SK-N-SH (cell line): Measurements from ENCODE around the gene EGLN3. TPM values are rescaled to one million over a fixed set of nuclear protein-coding genes. Genes with fewer than 3 reads are reported as not detected.

Source experiments
- CTCF ChIA-PET: fragments of 300-600, 350-600 bp; formaldehyde crosslinking; extraction: SDS; loops from one replicate; lab custom pipeline; 2021; lab: Yijun Ruan, JAX
- POLR2A ChIA-PET: fragments of 350-600 bp; sonication (Branson Sonifier 250); formaldehyde crosslinking; extraction: SDS; loops from one replicate; lab custom pipeline; 2020; ENCODE audit warnings: antibody characterized with exemption, inconsistent platforms; lab: Yijun Ruan, JAX
- DNase-seq: peaks from one replicate; pipeline ENCODE4 v3.0.0; 2012
- H2AFZ ChIP-seq: fragments of 200-600 bp; sonication (generic); 2 replicates; pipeline ENCODE4 v1.8.1; 2016; ENCODE audit warnings: antibody characterized with exemption, mild to moderate bottlenecking, low read depth
- H3F3A ChIP-seq: fragments of 200-600 bp; sonication (generic); replicated peaks from 2 replicates; pipeline ENCODE3; 2016; ENCODE audit warnings: antibody characterized with exemption, mild to moderate bottlenecking; ENCODE audit not compliant: insufficient read depth
- H3K27ac ChIP-seq, 2 experiments: fragments of 200-500 bp in 1 of 2; fragments of 200-600 bp in 1 of 2; sonication (Bioruptor generic) in 1 of 2; sonication (generic), shearing (Covaris generic) in 1 of 2; 2 replicates each; pipeline versions ENCODE4 v1.5.1 to v1.6.1; 2014 to 2016; ENCODE audit warnings: low read depth in 2 of 2, inconsistent platforms in 1 of 2, low read length in 1 of 2, mild to moderate bottlenecking in 1 of 2, mixed read lengths in 1 of 2
- H3K27me3 ChIP-seq: fragments of 200-600 bp; sonication (generic), shearing (Covaris generic); 2 replicates; pipeline ENCODE4 v1.6.1; 2016; ENCODE audit warnings: mixed run types; ENCODE audit not compliant: insufficient read depth
- H3K36me3 ChIP-seq, 2 experiments: fragments of 200-500 bp in 1 of 2; fragments of 200-600 bp in 1 of 2; sonication (Bioruptor generic) in 1 of 2; sonication (generic) in 1 of 2; replicated peaks in 1 of 2; 2 replicates each; pipeline versions ENCODE3 to v1.5.1; 2014 to 2016; ENCODE audit warnings: low read length in 1 of 2, mild to moderate bottlenecking in 1 of 2; ENCODE audit not compliant: insufficient read depth in 2 of 2, control insufficient read depth in 1 of 2
- H3K4me1 ChIP-seq, 2 experiments: fragments of 200-500 bp in 1 of 2; fragments of 200-600 bp in 1 of 2; sonication (Bioruptor generic) in 1 of 2; sonication (generic), shearing (Covaris generic) in 1 of 2; 2 replicates each; pipeline versions ENCODE4 v1.5.1 to v1.6.1; 2014 to 2016; ENCODE audit warnings: low read depth in 1 of 2, low read length in 1 of 2, mixed run types in 1 of 2; ENCODE audit not compliant: insufficient read depth in 2 of 2, control insufficient read depth in 1 of 2
- H3K4me2 ChIP-seq: fragments of 200-600 bp; sonication (generic), shearing (Covaris generic); 2 replicates; pipeline ENCODE4 v1.6.1; 2017; ENCODE audit warnings: mixed run types
- H3K4me3 ChIP-seq, 2 experiments: fragments of 200-500 bp in 1 of 2; fragments of 200-600 bp in 1 of 2; sonication (Bioruptor generic) in 1 of 2; sonication (generic), shearing (Covaris generic) in 1 of 2; 2 replicates each; pipeline versions ENCODE4 v1.5.1 to v1.8.1; 2014 to 2016; ENCODE audit warnings: low read depth in 2 of 2, inconsistent platforms in 1 of 2, low read length in 1 of 2, mild to moderate bottlenecking in 1 of 2, mixed read lengths in 1 of 2, moderate library complexity in 1 of 2
- H3K79me2 ChIP-seq: fragments of 200-600 bp; sonication (generic); 2 replicates; pipeline ENCODE4 v1.8.1; 2017; ENCODE audit warnings: mild to moderate bottlenecking; ENCODE audit not compliant: insufficient read depth
- H3K9ac ChIP-seq: fragments of 200-600 bp; sonication (generic); 2 replicates; pipeline ENCODE4 v1.6.1; 2017; ENCODE audit warnings: mixed run types
- H3K9me2 ChIP-seq: fragments of 200-600 bp; sonication (generic); 2 replicates; pipeline ENCODE4 v1.6.1; 2017; ENCODE audit warnings: mixed run types
- H3K9me3 ChIP-seq: fragments of 200-600 bp; sonication (generic); 2 replicates; pipeline ENCODE4 v1.6.1; 2017; ENCODE audit warnings: mixed run types, mild to moderate bottlenecking, moderate library complexity
- H4K20me1 ChIP-seq: fragments of 200-600 bp; sonication (generic); 2 replicates; pipeline ENCODE4 v1.6.1; 2017; ENCODE audit warnings: mild to moderate bottlenecking, mixed run types; ENCODE audit not compliant: insufficient read depth
- ELF1 ChIP-seq: IDR thresholded peaks from 2 replicates; pipeline ENCODE4 v1.4.0; 2012
- EP300 ChIP-seq, 2 experiments: IDR thresholded peaks; 2 replicates each; pipeline versions ENCODE4 v1.4.0 to v1.6.1; 2012; ENCODE audit warnings: borderline replicate concordance in 1 of 2, low read depth in 1 of 2, low read length in 1 of 2
- FOSL2 ChIP-seq: IDR thresholded peaks from 2 replicates; pipeline ENCODE4 v1.4.0; 2012; ENCODE audit warnings: low read depth, mild to moderate bottlenecking, moderate library complexity, borderline replicate concordance
- FOXJ3 ChIP-seq: sonication (generic); formaldehyde crosslinking; IDR thresholded peaks from 2 replicates; pipeline ENCODE4 v1.5.1; 2020; ENCODE audit warnings: mild to moderate bottlenecking, missing genetic modification reagents
- GATA2 ChIP-seq: sonication (generic); formaldehyde crosslinking; IDR thresholded peaks from 2 replicates; pipeline ENCODE4 v1.5.0; 2020; ENCODE audit warnings: mild to moderate bottlenecking, missing genetic modification reagents
- RAD21 ChIP-seq: IDR thresholded peaks from 2 replicates; pipeline ENCODE4 v1.6.1; 2012; ENCODE audit warnings: mild to moderate bottlenecking, low read length
- RCOR1 ChIP-seq: fragments of 150-350 bp; IDR thresholded peaks from 2 replicates; pipeline ENCODE4 v1.6.1; 2017; ENCODE audit warnings: antibody characterized with exemption, low read length
- SMC3 ChIP-seq: IDR thresholded peaks from 2 replicates; pipeline ENCODE4 v1.6.1; 2012; ENCODE audit warnings: low read depth, low read length, improper control_type of control experiment
- WGBS: methylation state at CpG from one replicate; pipeline ENCODE4 v1.1.6; 2017; ENCODE audit warnings: low lambda C conversion rate; 5-methylcytosine and 5-hydroxymethylcytosine counted together
- polyA plus RNA-seq, 3 experiments: library from polyadenylated mRNA; depleted of rRNA; stranded (reverse); fragments of >200 nt; gene quantifications; 2 replicates each; pipeline ENCODE4 v1.2.3, GENCODE V29; 2012
- TF ChIP-seq, protein P1 (sequence below): fragments of 200-600 bp; sonication (generic); IDR thresholded peaks from 2 replicates; pipeline ENCODE4 v1.6.1; 2017; ENCODE audit warnings: antibody characterized with exemption, mild to moderate bottlenecking, moderate library complexity
- TF ChIP-seq, protein P2 (sequence below): IDR thresholded peaks from 2 replicates; pipeline ENCODE4; 2012
- TF ChIP-seq, protein P3 (sequence below): IDR thresholded peaks from 2 replicates; pipeline ENCODE4 v1.4.0; 2012; ENCODE audit warnings: low read depth, borderline replicate concordance
- TF ChIP-seq, protein P4 (sequence below): IDR thresholded peaks from 2 replicates; pipeline ENCODE4 v1.4.0; 2012; ENCODE audit warnings: low read depth

EGLN3 gene
- polyA plus RNA-seq, 1 of the 3 experiments (the other 2 are of a cell fraction) = 0.31 TPM

DNA sequence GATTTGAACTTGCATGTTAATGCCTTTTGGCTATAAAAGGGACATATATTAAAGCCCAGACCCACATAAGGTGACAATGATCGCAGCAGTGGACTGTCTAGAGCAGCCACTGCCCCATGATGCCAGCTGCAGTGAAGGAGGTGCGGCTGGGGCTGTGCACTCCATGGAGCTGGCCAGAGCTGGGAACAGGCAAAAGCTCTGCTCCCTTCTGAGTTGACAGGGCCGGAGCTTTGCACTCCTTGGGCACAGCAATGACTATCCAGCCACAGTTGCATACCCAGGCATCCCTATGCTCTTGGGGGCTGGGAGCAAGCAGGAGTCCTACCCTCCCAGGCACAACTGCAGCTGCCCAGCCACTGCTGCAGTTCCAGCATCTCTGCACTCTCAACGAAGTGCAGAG is 50.2 kb downstream of the EGLN3 start:
- ChIA-PET CTCF (interaction anchor here (0.9 kb wide), 1 partner anchor 22 kb away, joined by 3 read pairs; no protein-coding TSS in a partner anchor), POLR2A (no interaction called here)
- WGBS = 43% methylated on average over 4 of the region's 4 CpGs
- H3K27me3 ChIP-seq = no peaks in the 10 kb centered on the region
- H3K9me3 ChIP-seq = no peaks in the 10 kb centered on the region
- H3K4me3 ChIP-seq = no peak overlapping the region
- no peak overlapping the region for H2AFZ ChIP-seq
- H3F3A ChIP-seq = no peaks in the 10 kb centered on the region
- H3K79me2 ChIP-seq = no peaks in the 10 kb centered on the region
- no peak for DNase-seq
- no peaks in the 10 kb centered on the region for H3K9me2 ChIP-seq
- H4K20me1 ChIP-seq = no peaks in the 10 kb centered on the region
- no peaks in the 10 kb centered on the region for H3K36me3 ChIP-seq
- H3K4me2 ChIP-seq = no peak overlapping the region
- no peak for TF ChIP-seq EP300 (IDR thresholded peaks at IDR 0.05; ENCODE audit: borderline replicate concordance in 1 of 2, low read depth in 1 of 2, low read length in 1 of 2)
- TF ChIP-seq, protein P1, sequence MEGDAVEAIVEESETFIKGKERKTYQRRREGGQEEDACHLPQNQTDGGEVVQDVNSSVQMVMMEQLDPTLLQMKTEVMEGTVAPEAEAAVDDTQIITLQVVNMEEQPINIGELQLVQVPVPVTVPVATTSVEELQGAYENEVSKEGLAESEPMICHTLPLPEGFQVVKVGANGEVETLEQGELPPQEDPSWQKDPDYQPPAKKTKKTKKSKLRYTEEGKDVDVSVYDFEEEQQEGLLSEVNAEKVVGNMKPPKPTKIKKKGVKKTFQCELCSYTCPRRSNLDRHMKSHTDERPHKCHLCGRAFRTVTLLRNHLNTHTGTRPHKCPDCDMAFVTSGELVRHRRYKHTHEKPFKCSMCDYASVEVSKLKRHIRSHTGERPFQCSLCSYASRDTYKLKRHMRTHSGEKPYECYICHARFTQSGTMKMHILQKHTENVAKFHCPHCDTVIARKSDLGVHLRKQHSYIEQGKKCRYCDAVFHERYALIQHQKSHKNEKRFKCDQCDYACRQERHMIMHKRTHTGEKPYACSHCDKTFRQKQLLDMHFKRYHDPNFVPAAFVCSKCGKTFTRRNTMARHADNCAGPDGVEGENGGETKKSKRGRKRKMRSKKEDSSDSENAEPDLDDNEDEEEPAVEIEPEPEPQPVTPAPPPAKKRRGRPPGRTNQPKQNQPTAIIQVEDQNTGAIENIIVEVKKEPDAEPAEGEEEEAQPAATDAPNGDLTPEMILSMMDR = no peak
- TF ChIP-seq, protein P2, sequence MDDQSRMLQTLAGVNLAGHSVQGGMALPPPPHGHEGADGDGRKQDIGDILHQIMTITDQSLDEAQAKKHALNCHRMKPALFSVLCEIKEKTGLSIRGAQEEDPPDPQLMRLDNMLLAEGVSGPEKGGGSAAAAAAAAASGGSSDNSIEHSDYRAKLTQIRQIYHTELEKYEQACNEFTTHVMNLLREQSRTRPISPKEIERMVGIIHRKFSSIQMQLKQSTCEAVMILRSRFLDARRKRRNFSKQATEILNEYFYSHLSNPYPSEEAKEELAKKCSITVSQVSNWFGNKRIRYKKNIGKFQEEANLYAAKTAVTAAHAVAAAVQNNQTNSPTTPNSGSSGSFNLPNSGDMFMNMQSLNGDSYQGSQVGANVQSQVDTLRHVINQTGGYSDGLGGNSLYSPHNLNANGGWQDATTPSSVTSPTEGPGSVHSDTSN = no peak
- TF ChIP-seq, protein P3, sequence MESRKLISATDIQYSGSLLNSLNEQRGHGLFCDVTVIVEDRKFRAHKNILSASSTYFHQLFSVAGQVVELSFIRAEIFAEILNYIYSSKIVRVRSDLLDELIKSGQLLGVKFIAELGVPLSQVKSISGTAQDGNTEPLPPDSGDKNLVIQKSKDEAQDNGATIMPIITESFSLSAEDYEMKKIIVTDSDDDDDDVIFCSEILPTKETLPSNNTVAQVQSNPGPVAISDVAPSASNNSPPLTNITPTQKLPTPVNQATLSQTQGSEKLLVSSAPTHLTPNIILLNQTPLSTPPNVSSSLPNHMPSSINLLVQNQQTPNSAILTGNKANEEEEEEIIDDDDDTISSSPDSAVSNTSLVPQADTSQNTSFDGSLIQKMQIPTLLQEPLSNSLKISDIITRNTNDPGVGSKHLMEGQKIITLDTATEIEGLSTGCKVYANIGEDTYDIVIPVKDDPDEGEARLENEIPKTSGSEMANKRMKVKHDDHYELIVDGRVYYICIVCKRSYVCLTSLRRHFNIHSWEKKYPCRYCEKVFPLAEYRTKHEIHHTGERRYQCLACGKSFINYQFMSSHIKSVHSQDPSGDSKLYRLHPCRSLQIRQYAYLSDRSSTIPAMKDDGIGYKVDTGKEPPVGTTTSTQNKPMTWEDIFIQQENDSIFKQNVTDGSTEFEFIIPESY = no peak
- no peak for TF ChIP-seq RAD21
- TF ChIP-seq, protein P4, sequence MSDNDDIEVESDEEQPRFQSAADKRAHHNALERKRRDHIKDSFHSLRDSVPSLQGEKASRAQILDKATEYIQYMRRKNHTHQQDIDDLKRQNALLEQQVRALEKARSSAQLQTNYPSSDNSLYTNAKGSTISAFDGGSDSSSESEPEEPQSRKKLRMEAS = no peak
- TF ChIP-seq SMC3 = no peak
- no peak for TF ChIP-seq RCOR1
- no peak for TF ChIP-seq GATA2 (CRISPR knock-in tag)
- TF ChIP-seq FOSL2 = no peak
- TF ChIP-seq ELF1 = no peak
- TF ChIP-seq FOXJ3 (CRISPR knock-in tag) = no peak
- TF ChIP-seq, all 33 proteins: peak for 0
- no peak overlapping the region for H3K9ac ChIP-seq
- no peak overlapping the region for H3K27ac ChIP-seq
- H3K4me1 ChIP-seq = no peaks in the 10 kb centered on the region; a peak in 1 of 4 replicates
